H1 (cell line): ENCODE measurements around the gene CST6. TPM values are rescaled to one million over a fixed set of nuclear protein-coding genes. Genes with fewer than 3 reads are reported as not detected.

Experiments
- CBX8 ChIP-seq: fragments of 300-800, 300-1000 bp; sonication (generic); IDR thresholded peaks from 2 replicates; pipeline ENCODE4 v1.7.1; 2016; ENCODE audit warnings: low read depth, low read length, borderline replicate concordance
- CTCF ChIP-seq, 3 experiments: IDR thresholded peaks; 1 replicate in 2 of 3; 2 replicates in 1 of 3; pipeline versions ENCODE4 v1.5.1 to v1.6.1; 2011; ENCODE audit warnings: low read length in 3 of 3, mild to moderate bottlenecking in 3 of 3, inconsistent platforms in 2 of 3, low read depth in 1 of 3, moderate library complexity in 1 of 3; ENCODE audit not compliant: insufficient read depth in 1 of 3; ENCODE audit errors: control extremely low read depth in 1 of 3
- SAP30 ChIP-seq: fragments of 300-600 bp; sonication (generic); IDR thresholded peaks from 2 replicates; pipeline ENCODE4 v1.7.1; 2012; ENCODE audit warnings: low read length, moderate library complexity, mild to moderate bottlenecking, inconsistent platforms; ENCODE audit not compliant: insufficient read depth, insufficient replicate concordance
- polyA plus RNA-seq, 7 experiments: library from polyadenylated mRNA; depleted of rRNA in 3 of 7; stranded (reverse) in 5 of 7; unstranded in 2 of 7; fragments of >200 nt in 5 of 7; fragments of 200-250 nt in 2 of 7; gene quantifications; 1 replicate in 5 of 7; 2 replicates in 1 of 7; 4 replicates in 1 of 7; pipeline versions ENCODE4 v1.2.1 to v1.2.3, GENCODE V29; 2011 to 2013; ENCODE audit warnings: missing spikeins in 2 of 7, mixed read lengths in 2 of 7
- total RNA-seq: library from RNA; stranded (reverse); fragmentation: NEBNext Ultra II Directional; extraction: Animal tissue kit (Norgen Biotek cat#: 25700); gene quantifications from 2 replicates; pipeline ENCODE4 v1.2.1, GENCODE V29; 2021
- TF ChIP-seq, protein P1 (sequence below): fragments of 300-600 bp; sonication (generic); IDR thresholded peaks from 2 replicates; pipeline ENCODE4 v1.7.1; 2012; ENCODE audit warnings: low read length, moderate library complexity, mild to moderate bottlenecking, inconsistent platforms; ENCODE audit not compliant: insufficient replicate concordance

The CST6 gene
- total and polyA plus RNA-seq, 2 of the 8 experiments (the other 6 are each of a cell fraction or from before 2014, with no cell fraction given): 1.6 to 7.6 TPM

DNA sequence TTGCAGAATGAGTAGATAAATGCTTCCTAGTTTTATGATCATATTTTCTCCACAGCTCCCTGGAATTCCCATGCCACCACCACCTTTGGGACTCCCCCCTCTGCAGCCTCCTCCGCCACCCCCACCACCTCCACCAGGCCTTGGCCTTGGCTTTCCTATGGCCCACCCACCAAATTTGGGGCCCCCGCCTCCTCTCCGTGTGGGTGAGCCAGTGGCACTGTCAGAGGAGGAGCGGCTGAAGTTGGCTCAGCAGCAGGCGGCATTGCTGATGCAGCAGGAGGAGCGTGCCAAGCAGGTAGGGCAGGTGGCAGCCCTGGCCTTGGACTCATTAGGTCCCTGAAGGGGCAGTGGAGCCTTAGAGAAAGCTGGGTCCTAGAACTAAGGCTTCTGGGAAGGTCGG lies 43.2 kb downstream of the CST6 start (continued):
- TF ChIP-seq CTCF (IDR thresholded peaks at IDR 0.05; ENCODE audit: control extremely low read depth in 1 of 3, insufficient read depth in 1 of 3, low read depth in 1 of 3, low read length in 3 of 3): no peak
- no peak for TF ChIP-seq SAP30
- no peak for TF ChIP-seq CBX8
- TF ChIP-seq, protein P1, sequence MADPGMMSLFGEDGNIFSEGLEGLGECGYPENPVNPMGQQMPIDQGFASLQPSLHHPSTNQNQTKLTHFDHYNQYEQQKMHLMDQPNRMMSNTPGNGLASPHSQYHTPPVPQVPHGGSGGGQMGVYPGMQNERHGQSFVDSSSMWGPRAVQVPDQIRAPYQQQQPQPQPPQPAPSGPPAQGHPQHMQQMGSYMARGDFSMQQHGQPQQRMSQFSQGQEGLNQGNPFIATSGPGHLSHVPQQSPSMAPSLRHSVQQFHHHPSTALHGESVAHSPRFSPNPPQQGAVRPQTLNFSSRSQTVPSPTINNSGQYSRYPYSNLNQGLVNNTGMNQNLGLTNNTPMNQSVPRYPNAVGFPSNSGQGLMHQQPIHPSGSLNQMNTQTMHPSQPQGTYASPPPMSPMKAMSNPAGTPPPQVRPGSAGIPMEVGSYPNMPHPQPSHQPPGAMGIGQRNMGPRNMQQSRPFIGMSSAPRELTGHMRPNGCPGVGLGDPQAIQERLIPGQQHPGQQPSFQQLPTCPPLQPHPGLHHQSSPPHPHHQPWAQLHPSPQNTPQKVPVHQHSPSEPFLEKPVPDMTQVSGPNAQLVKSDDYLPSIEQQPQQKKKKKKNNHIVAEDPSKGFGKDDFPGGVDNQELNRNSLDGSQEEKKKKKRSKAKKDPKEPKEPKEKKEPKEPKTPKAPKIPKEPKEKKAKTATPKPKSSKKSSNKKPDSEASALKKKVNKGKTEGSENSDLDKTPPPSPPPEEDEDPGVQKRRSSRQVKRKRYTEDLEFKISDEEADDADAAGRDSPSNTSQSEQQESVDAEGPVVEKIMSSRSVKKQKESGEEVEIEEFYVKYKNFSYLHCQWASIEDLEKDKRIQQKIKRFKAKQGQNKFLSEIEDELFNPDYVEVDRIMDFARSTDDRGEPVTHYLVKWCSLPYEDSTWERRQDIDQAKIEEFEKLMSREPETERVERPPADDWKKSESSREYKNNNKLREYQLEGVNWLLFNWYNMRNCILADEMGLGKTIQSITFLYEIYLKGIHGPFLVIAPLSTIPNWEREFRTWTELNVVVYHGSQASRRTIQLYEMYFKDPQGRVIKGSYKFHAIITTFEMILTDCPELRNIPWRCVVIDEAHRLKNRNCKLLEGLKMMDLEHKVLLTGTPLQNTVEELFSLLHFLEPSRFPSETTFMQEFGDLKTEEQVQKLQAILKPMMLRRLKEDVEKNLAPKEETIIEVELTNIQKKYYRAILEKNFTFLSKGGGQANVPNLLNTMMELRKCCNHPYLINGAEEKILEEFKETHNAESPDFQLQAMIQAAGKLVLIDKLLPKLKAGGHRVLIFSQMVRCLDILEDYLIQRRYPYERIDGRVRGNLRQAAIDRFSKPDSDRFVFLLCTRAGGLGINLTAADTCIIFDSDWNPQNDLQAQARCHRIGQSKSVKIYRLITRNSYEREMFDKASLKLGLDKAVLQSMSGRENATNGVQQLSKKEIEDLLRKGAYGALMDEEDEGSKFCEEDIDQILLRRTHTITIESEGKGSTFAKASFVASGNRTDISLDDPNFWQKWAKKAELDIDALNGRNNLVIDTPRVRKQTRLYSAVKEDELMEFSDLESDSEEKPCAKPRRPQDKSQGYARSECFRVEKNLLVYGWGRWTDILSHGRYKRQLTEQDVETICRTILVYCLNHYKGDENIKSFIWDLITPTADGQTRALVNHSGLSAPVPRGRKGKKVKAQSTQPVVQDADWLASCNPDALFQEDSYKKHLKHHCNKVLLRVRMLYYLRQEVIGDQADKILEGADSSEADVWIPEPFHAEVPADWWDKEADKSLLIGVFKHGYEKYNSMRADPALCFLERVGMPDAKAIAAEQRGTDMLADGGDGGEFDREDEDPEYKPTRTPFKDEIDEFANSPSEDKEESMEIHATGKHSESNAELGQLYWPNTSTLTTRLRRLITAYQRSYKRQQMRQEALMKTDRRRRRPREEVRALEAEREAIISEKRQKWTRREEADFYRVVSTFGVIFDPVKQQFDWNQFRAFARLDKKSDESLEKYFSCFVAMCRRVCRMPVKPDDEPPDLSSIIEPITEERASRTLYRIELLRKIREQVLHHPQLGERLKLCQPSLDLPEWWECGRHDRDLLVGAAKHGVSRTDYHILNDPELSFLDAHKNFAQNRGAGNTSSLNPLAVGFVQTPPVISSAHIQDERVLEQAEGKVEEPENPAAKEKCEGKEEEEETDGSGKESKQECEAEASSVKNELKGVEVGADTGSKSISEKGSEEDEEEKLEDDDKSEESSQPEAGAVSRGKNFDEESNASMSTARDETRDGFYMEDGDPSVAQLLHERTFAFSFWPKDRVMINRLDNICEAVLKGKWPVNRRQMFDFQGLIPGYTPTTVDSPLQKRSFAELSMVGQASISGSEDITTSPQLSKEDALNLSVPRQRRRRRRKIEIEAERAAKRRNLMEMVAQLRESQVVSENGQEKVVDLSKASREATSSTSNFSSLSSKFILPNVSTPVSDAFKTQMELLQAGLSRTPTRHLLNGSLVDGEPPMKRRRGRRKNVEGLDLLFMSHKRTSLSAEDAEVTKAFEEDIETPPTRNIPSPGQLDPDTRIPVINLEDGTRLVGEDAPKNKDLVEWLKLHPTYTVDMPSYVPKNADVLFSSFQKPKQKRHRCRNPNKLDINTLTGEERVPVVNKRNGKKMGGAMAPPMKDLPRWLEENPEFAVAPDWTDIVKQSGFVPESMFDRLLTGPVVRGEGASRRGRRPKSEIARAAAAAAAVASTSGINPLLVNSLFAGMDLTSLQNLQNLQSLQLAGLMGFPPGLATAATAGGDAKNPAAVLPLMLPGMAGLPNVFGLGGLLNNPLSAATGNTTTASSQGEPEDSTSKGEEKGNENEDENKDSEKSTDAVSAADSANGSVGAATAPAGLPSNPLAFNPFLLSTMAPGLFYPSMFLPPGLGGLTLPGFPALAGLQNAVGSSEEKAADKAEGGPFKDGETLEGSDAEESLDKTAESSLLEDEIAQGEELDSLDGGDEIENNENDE: no peak
- TF ChIP-seq, all 59 proteins: peak for 0
